ENCODE data around the gene TRIM69. TPM values are rescaled to one million over a fixed set of nuclear protein-coding genes. Genes with fewer than 3 reads are reported as not detected.
"Not testable (repeated sequence)": the region's sequence is repeated elsewhere in the genome, so short reads cannot be mapped to it uniquely, and the experiment has no call there.

Gene TRIM69
- total RNA-seq (ENCODE audit: unreplicated experiment): 22.8 TPM
- long read RNA-seq, transcript TRIM69-207 (2 exons, 3,190 nt): major isoform, 11 of 11 reads
- long read RNA-seq, partial matches to known transcripts: 0 of 11 reads
- long read RNA-seq, other reads (novel, unspliced or antisense): 0 of 11 reads

DNA sequence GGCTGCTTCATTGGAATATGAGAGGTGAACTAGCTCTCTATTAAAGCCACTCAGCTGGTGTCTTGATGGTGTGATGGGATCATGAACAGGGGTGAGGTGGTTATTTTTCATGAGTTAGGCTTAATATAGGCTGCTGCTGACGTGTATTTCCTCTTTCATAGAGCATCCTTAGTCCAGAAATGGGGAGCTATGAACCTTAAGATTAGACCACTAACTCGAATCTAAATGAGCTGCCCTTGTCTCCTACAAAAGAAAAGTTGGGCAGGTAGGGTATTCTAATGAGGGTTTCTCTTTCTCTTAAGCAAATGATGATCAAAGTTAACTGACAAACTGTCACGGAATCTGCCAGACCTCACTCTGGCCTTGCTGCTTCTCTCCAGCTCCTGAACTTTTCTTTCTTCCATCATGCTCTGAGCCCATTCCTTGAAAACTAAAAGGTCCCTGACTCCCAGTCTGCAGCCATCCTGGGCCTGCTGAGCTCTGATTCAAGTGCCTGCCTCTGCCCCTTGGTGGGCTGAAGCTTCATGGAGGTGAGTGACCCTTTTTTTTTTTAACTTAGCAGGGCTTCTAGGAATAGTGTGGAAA is at the start of gene TRIM69:
Gene TRIM69, plus strand, starts transcription at position 348 of the 585 bp plus-strand sequence. Its CDS starts 177 bp downstream, at position 525.
- Mint-ChIP-seq H3K4me1 (ENCODE audit: low read depth, unreplicated experiment) (no peaks in the 10 kb centered on the region), H3K27ac (ENCODE audit: unreplicated experiment) (no peak within 1 kb of the TSS), H3K27me3 (ENCODE audit: unreplicated experiment) (peaks cover 3% of the 10 kb centered on the region), H3K9me3 (ENCODE audit: unreplicated experiment) (no peaks in the 10 kb centered on the region), H3K36me3 (ENCODE audit: unreplicated experiment) (peaks cover 5% of the 10 kb centered on the region), H3K4me3 (ENCODE audit: unreplicated experiment) (no peak within 1 kb of the TSS)
- TF ChIP-seq, protein P1, sequence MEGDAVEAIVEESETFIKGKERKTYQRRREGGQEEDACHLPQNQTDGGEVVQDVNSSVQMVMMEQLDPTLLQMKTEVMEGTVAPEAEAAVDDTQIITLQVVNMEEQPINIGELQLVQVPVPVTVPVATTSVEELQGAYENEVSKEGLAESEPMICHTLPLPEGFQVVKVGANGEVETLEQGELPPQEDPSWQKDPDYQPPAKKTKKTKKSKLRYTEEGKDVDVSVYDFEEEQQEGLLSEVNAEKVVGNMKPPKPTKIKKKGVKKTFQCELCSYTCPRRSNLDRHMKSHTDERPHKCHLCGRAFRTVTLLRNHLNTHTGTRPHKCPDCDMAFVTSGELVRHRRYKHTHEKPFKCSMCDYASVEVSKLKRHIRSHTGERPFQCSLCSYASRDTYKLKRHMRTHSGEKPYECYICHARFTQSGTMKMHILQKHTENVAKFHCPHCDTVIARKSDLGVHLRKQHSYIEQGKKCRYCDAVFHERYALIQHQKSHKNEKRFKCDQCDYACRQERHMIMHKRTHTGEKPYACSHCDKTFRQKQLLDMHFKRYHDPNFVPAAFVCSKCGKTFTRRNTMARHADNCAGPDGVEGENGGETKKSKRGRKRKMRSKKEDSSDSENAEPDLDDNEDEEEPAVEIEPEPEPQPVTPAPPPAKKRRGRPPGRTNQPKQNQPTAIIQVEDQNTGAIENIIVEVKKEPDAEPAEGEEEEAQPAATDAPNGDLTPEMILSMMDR (IDR thresholded peaks at IDR 0.05; ENCODE audit: partially characterized antibody, unreplicated experiment): no peak
- DNase-seq: no peak

GRCh38 chr15:44689318-44689717 is 47.0 kb upstream of the TRIM69 start:
- not testable (repeated sequence) for H3K9me3 Mint-ChIP-seq (ENCODE audit: unreplicated experiment); DNase-seq; H3K4me1 Mint-ChIP-seq (ENCODE audit: low read depth, unreplicated experiment); H3K4me3 Mint-ChIP-seq (ENCODE audit: unreplicated experiment); H3K27me3 Mint-ChIP-seq (ENCODE audit: unreplicated experiment); H3K36me3 Mint-ChIP-seq (ENCODE audit: unreplicated experiment); H3K27ac Mint-ChIP-seq (ENCODE audit: unreplicated experiment)

DNA sequence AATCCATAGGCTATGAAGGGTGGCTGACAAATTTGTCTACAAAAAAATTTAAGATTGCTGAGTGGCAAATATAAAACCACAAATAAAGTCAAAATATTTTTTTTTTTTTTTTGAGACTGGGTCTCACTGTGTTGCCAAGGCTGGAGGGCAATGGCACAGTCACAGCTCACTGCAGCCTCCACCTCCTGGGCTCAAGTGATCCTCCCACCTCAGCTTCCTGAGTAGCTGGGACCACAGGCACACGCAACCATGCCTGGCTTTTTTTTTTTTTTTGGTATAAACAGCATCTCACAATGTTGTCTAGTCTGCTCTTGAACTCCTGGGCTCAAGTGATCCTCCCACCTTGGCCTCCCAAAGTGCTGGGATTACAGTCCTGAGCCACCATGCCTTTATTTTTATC is 46.1 kb upstream of the TRIM69 start:
- not testable (repeated sequence) for DNase-seq; H3K27me3 Mint-ChIP-seq (ENCODE audit: unreplicated experiment); H3K9me3 Mint-ChIP-seq (ENCODE audit: unreplicated experiment); H3K4me3 Mint-ChIP-seq (ENCODE audit: unreplicated experiment); H3K27ac Mint-ChIP-seq (ENCODE audit: unreplicated experiment); H3K4me1 Mint-ChIP-seq (ENCODE audit: low read depth, unreplicated experiment); H3K36me3 Mint-ChIP-seq (ENCODE audit: unreplicated experiment)

- Mint-ChIP-seq H3K36me3 (ENCODE audit: unreplicated experiment) (no peaks in the 10 kb centered on the region), H3K4me1 (ENCODE audit: low read depth, unreplicated experiment) (no peaks in the 10 kb centered on the region), H3K9me3 (ENCODE audit: unreplicated experiment) (peaks cover under 1% of the 10 kb centered on the region), H3K27me3 (ENCODE audit: unreplicated experiment) (peaks cover 2% of the 10 kb centered on the region), H3K27ac (ENCODE audit: unreplicated experiment) (no peak overlapping the region), H3K4me3 (ENCODE audit: unreplicated experiment) (no peak overlapping the region)
- TF ChIP-seq, protein P1 (IDR thresholded peaks at IDR 0.05; ENCODE audit: partially characterized antibody, unreplicated experiment): no peak
- no peak for DNase-seq
Observed at GRCh38 chr15:44692659-44693058, 43.7 kb upstream of the TRIM69 start.

GRCh38 chr15:44694416-44694815 is 41.9 kb upstream of the TRIM69 start:
- Mint-ChIP-seq H3K4me3 (ENCODE audit: unreplicated experiment) (no peak overlapping the region), H3K27me3 (ENCODE audit: unreplicated experiment) (no peaks in the 10 kb centered on the region), H3K36me3 (ENCODE audit: unreplicated experiment) (no peaks in the 10 kb centered on the region), H3K4me1 (ENCODE audit: low read depth, unreplicated experiment) (no peaks in the 10 kb centered on the region), H3K9me3 (ENCODE audit: unreplicated experiment) (no peaks in the 10 kb centered on the region), H3K27ac (ENCODE audit: unreplicated experiment) (no peak overlapping the region)
- TF ChIP-seq, protein P1 (IDR thresholded peaks at IDR 0.05; ENCODE audit: partially characterized antibody, unreplicated experiment): no peak
- no peak for DNase-seq

DNA sequence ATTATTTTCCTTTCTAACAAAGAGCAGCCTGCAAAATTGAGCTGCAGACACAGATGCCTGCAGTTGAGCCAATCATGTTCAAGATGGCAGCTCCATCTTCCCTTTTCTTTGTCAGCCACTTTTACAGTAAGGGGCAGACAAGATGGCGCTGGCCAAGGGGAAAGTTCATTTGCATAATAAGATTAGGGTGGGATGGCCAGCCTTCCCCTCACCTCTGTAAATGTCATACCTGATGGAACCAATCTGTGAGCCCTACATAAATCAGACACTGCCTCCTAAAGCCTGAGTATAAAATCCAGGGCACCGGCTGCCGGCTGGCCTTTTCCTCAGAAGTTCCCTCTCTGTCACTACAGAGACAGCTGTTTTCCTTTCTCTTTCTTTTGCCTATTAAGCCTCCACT is 41.0 kb upstream of the TRIM69 start:
- DNase-seq: no peak
- no peaks in the 10 kb centered on the region for H3K9me3 Mint-ChIP-seq (ENCODE audit: unreplicated experiment)
- no peak overlapping the region for H3K4me3 Mint-ChIP-seq (ENCODE audit: unreplicated experiment)
- TF ChIP-seq, protein P1 (IDR thresholded peaks at IDR 0.05; ENCODE audit: partially characterized antibody, unreplicated experiment): no peak
- no peaks in the 10 kb centered on the region for H3K27me3 Mint-ChIP-seq (ENCODE audit: unreplicated experiment)
- H3K4me1 Mint-ChIP-seq (ENCODE audit: low read depth, unreplicated experiment): no peaks in the 10 kb centered on the region
- H3K36me3 Mint-ChIP-seq (ENCODE audit: unreplicated experiment): no peaks in the 10 kb centered on the region
- no peak overlapping the region for H3K27ac Mint-ChIP-seq (ENCODE audit: unreplicated experiment)

Data from glutamatergic neuron (in vitro differentiated cells).